ENCODE measurements around the gene VOPP1.

The VOPP1 gene

DNA sequence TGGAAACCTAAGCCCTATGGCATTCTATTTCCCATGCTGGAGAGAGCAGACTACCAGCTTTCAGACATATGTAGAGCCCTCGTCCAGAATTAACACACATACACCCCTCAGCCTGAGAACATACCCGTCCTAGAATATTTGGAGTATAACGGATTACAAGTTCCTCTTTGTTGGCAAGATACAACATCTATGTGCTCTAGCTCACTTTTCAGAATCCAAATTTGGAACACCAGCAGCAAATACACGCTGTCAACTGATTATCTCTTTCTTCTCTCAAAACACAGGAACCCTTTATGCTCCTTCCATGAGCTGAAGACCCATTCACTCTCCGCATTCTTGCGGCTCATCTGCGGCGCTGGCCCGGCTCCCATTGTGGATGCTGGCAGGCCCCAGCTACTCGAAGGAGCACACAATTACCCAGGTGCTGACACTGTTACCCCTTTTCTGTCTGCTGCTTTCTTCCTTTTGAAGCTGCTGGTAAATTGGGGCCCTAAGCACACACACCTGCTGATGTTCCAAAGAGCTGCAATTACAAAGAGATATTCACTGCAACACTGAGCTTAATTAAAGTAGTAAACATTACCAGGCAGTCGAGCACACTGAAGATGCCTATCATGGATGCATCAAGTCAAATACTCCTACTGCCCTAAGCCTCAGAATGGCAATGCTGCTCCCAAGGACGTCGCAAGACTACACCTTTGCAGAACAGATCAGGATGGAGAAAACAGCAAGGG lies 70.0 kb downstream of the VOPP1 start:
- no peaks in the 10 kb centered on the region for H4K20me1 ChIP-seq (ENCODE audit: insufficient read depth, low read length)
- H3K4me2 ChIP-seq (ENCODE audit: low read depth, low read length): peak overlapping the region; percentile 33
- peaks cover 13% of the 10 kb centered on the region; the same call in 1 of the 2 replicates for H3K36me3 ChIP-seq (replicated peaks; ENCODE audit: insufficient read depth, low read length)
- H3K27ac ChIP-seq (ENCODE audit: low read length): peak overlapping the region; percentile 90
- H3K9me2 ChIP-seq (replicated peaks; ENCODE audit: insufficient read depth, low read length): no peaks in the 10 kb centered on the region
- H3K9ac ChIP-seq (ENCODE audit: low read length): peak overlapping the region; percentile 52
- no peak overlapping the region for H2AFZ ChIP-seq (ENCODE audit: low read length)
- TF ChIP-seq EZH2 (optimal IDR thresholded peaks at IDR 0.05; ENCODE audit: low read depth, low read length) (no peak), EZH2phosphoT487 (IDR thresholded peaks at IDR 0.05; ENCODE audit: low read length) (no peak)
- TF ChIP-seq, protein P1, sequence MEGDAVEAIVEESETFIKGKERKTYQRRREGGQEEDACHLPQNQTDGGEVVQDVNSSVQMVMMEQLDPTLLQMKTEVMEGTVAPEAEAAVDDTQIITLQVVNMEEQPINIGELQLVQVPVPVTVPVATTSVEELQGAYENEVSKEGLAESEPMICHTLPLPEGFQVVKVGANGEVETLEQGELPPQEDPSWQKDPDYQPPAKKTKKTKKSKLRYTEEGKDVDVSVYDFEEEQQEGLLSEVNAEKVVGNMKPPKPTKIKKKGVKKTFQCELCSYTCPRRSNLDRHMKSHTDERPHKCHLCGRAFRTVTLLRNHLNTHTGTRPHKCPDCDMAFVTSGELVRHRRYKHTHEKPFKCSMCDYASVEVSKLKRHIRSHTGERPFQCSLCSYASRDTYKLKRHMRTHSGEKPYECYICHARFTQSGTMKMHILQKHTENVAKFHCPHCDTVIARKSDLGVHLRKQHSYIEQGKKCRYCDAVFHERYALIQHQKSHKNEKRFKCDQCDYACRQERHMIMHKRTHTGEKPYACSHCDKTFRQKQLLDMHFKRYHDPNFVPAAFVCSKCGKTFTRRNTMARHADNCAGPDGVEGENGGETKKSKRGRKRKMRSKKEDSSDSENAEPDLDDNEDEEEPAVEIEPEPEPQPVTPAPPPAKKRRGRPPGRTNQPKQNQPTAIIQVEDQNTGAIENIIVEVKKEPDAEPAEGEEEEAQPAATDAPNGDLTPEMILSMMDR (IDR thresholded peaks at IDR 0.05; ENCODE audit: low read length): no peak
- H3K4me1 ChIP-seq (ENCODE audit: low read length): peaks cover 63% of the 10 kb centered on the region
- H3K79me2 ChIP-seq (ENCODE audit: low read length): peaks cover 99% of the 10 kb centered on the region
- DNase-seq: no peak
- H3K4me3 ChIP-seq (ENCODE audit: low read length): no peak overlapping the region
- H3F3A ChIP-seq (ENCODE audit: insufficient read depth, low read length): peaks cover 38% of the 10 kb centered on the region
- no peaks in the 10 kb centered on the region for H3K9me3 ChIP-seq (replicated peaks; ENCODE audit: insufficient read depth, low read length)
- H3K27me3 ChIP-seq (replicated peaks; ENCODE audit: insufficient read depth, low read length): no peaks in the 10 kb centered on the region

- H4K20me1 ChIP-seq (ENCODE audit: insufficient read depth, low read length): no peaks in the 10 kb centered on the region
- no peak overlapping the region for H3K4me3 ChIP-seq (ENCODE audit: low read length)
- H3K4me2 ChIP-seq (ENCODE audit: low read depth, low read length): peak overlapping the region; percentile 33; the same call in 1 of the 2 replicates
- H3K27me3 ChIP-seq (replicated peaks; ENCODE audit: insufficient read depth, low read length): no peaks in the 10 kb centered on the region
- peaks cover 12% of the 10 kb centered on the region; the same call in 1 of the 2 replicates for H3K36me3 ChIP-seq (replicated peaks; ENCODE audit: insufficient read depth, low read length)
- peak overlapping the region; percentile 90; the same call in 1 of the 2 replicates for H3K27ac ChIP-seq (ENCODE audit: low read length)
- H3K4me1 ChIP-seq (ENCODE audit: low read length): peaks cover 56% of the 10 kb centered on the region
- H3K9me3 ChIP-seq (replicated peaks; ENCODE audit: insufficient read depth, low read length): no peaks in the 10 kb centered on the region
- TF ChIP-seq, protein P1 (IDR thresholded peaks at IDR 0.05; ENCODE audit: low read length): no peak
- no peak for TF ChIP-seq EZH2 (optimal IDR thresholded peaks at IDR 0.05; ENCODE audit: low read depth, low read length)
- TF ChIP-seq EZH2phosphoT487 (IDR thresholded peaks at IDR 0.05; ENCODE audit: low read length): no peak
- H2AFZ ChIP-seq (ENCODE audit: low read length): no peak overlapping the region
- H3F3A ChIP-seq (ENCODE audit: insufficient read depth, low read length): peaks cover 33% of the 10 kb centered on the region
- peaks cover 99% of the 10 kb centered on the region for H3K79me2 ChIP-seq (ENCODE audit: low read length)
- no peak for DNase-seq
- no peaks in the 10 kb centered on the region for H3K9me2 ChIP-seq (replicated peaks; ENCODE audit: insufficient read depth, low read length)
- peak overlapping the region; percentile 52 for H3K9ac ChIP-seq (ENCODE audit: low read length)
These were observed 70.7 kb downstream of the VOPP1 start for GRCh38 chr7:55501611-55502010.

DNA sequence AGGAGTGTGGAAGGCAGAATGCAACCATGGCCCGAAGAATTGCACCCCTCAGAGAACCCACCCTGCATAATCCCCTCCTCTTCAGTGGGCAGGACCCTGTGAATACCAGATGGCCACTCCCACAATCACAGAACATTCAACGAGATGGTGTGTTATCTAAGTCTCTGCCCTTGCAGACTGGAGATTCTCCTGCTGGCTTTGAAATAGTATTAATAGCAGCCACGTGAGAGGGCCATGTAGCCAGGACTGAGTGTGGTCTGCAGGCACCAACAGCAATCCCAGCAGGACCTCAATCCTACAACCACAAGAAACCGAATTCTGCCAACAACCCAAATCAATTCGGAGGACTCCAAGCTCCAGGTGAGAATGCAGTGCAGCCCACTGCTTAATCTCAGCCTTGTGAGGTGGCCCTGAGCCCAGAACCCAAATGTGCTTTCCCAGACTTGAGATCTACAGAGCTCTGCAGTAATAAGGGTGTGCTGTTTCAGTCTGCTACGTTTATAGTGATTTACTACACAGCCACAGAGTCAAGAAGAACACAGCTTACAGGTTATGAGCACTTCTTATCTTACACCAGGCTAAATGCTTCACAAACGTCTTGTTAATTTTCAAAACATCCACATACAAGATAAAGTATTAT lies 72.1 kb downstream of the VOPP1 start:
- TF ChIP-seq EZH2phosphoT487 (IDR thresholded peaks at IDR 0.05; ENCODE audit: low read length) (no peak), EZH2 (optimal IDR thresholded peaks at IDR 0.05; ENCODE audit: low read depth, low read length) (no peak)
- TF ChIP-seq, protein P1 (IDR thresholded peaks at IDR 0.05; ENCODE audit: low read length): no peak
- peaks cover 100% of the 10 kb centered on the region for H3K79me2 ChIP-seq (ENCODE audit: low read length)

More for the DNA sequence above, 72.1 kb downstream of the VOPP1 start:
- H3K36me3 ChIP-seq (replicated peaks; ENCODE audit: insufficient read depth, low read length): peaks cover 16% of the 10 kb centered on the region; the same call in 1 of the 2 replicates
- DNase-seq: no peak
- H2AFZ ChIP-seq (ENCODE audit: low read length): no peak overlapping the region
- no peak overlapping the region for H3K9ac ChIP-seq (ENCODE audit: low read length)
- H3K9me3 ChIP-seq (replicated peaks; ENCODE audit: insufficient read depth, low read length): no peaks in the 10 kb centered on the region
- no peak overlapping the region for H3K4me2 ChIP-seq (ENCODE audit: low read depth, low read length)
- peaks cover 30% of the 10 kb centered on the region for H3F3A ChIP-seq (ENCODE audit: insufficient read depth, low read length)
- H3K9me2 ChIP-seq (replicated peaks; ENCODE audit: insufficient read depth, low read length): no peaks in the 10 kb centered on the region
- H3K27me3 ChIP-seq (replicated peaks; ENCODE audit: insufficient read depth, low read length): no peaks in the 10 kb centered on the region
- H3K4me1 ChIP-seq (ENCODE audit: low read length): peaks cover 48% of the 10 kb centered on the region
- H4K20me1 ChIP-seq (ENCODE audit: insufficient read depth, low read length): no peaks in the 10 kb centered on the region
- H3K27ac ChIP-seq (ENCODE audit: low read length): no peak overlapping the region
- no peak overlapping the region for H3K4me3 ChIP-seq (ENCODE audit: low read length)
